Adrenal gland (tissue), 5 donors: ENCODE measurements around the gene IFT88.

Experiments
- CTCF ChIP-seq, 6 experiments: fragments of 450-650 bp in 4 of 6; fragments of 200-600 bp in 2 of 6; sonication (generic) in 1 of 6; IDR thresholded peaks; 1 replicate in 5 of 6; 2 replicates in 1 of 6; pipeline versions ENCODE4 v1.5.1 to v1.8.0; 2016 to 2021; ENCODE audit warnings: antibody characterized with exemption in 6 of 6, mild to moderate bottlenecking in 2 of 6, moderate library complexity in 1 of 6
- POLR2A ChIP-seq, 2 donors: fragments of 450-650 bp; IDR thresholded peaks; one replicate each; pipeline ENCODE4 v1.6.1; 2017; ENCODE audit warnings: antibody characterized with exemption in 2 of 2, mild to moderate bottlenecking in 2 of 2, moderate library complexity in 1 of 2
- donor health status: DM: no; HTN: no; CAD: no.

GRCh38 chr13:20636079-20636478, 69.1 kb downstream of the IFT88 start:
- TF ChIP-seq CTCF (IDR thresholded peaks at IDR 0.05) (no peak), POLR2A (IDR thresholded peaks at IDR 0.05) (no peak)
